Stimulated activated CD8-positive, alpha-beta memory T cell treated with anti-CD3 and anti-CD28 coated beads, Interleukin-7, amount 100 ng/mL, for 4 hours (primary cell): ENCODE results near the gene CTRB2.

Source experiments
- DNase-seq, 2 donors: peaks; one replicate each; pipeline ENCODE4 v3.0.0-alpha.2; 2020; ENCODE audit warnings: low read depth in 2 of 2

Gene CTRB2

GRCh38 chr16:75206749-75207451 lies at the start of gene CTRB2:
TSS of gene CTRB2 (minus strand) at chr16:75207161. CDS start at chr16:75207141, 20 bp downstream.
- DNase-seq: no peak

GRCh38 chr16:75256059-75256571 lies 49.2 kb upstream of the CTRB2 start:
- no peak for DNase-seq

GRCh38 chr16:75254359-75254837 lies 47.4 kb upstream of the CTRB2 start:
- no peak for DNase-seq

- DNase-seq: no peak
Measured at GRCh38 chr16:75252946-75253911, 46.3 kb upstream of the CTRB2 start.

- no peak for DNase-seq
Measured at GRCh38 chr16:75252049-75252864, 45.3 kb upstream of the CTRB2 start.

GRCh38 chr16:75251280-75252048 lies 44.5 kb upstream of the CTRB2 start, which contains the start of gene BCAR1:
TSS of gene BCAR1 (minus strand) at chr16:75251624. CDS start at chr16:75251482, 142 bp downstream.
- no peak for DNase-seq

GRCh38 chr16:75250809-75251279 lies 43.9 kb upstream of the CTRB2 start:
- no peak for DNase-seq

- no peak for DNase-seq
Measured at GRCh38 chr16:75250089-75250808, 43.3 kb upstream of the CTRB2 start.

- DNase-seq: no peak
Measured at GRCh38 chr16:75249441-75249840, 42.5 kb upstream of the CTRB2 start.

- no peak for DNase-seq
Measured at GRCh38 chr16:75248536-75249380, 41.8 kb upstream of the CTRB2 start.

- no peak for DNase-seq
Measured at GRCh38 chr16:75248142-75248535, 41.2 kb upstream of the CTRB2 start.

- no peak for DNase-seq
Measured at GRCh38 chr16:75247249-75247648, 40.3 kb upstream of the CTRB2 start.

- DNase-seq: no peak
Measured at GRCh38 chr16:75246504-75247205, 39.7 kb upstream of the CTRB2 start.

GRCh38 chr16:75244844-75245758 lies 38.1 kb upstream of the CTRB2 start:
- DNase-seq: no peak

GRCh38 chr16:75244225-75244809 lies 37.4 kb upstream of the CTRB2 start:
- DNase-seq: no peak

- no peak for DNase-seq
Measured at GRCh38 chr16:75243667-75244224, 36.8 kb upstream of the CTRB2 start.
